GM18951 (cell line): ENCODE results near the gene HECTD4.
A peak's percentile ranks its signal among the peaks of the same experiment; 100 is the strongest.
"Not testable (repeated sequence)": the region's sequence is repeated elsewhere in the genome, so short reads cannot be mapped to it uniquely, and the experiment has no call there.

Experiments used
- POLR2A ChIP-seq: IDR thresholded peaks from 4 replicates; pipeline ENCODE4 v1.6.1; 2011; ENCODE audit warnings: mild to moderate bottlenecking; ENCODE audit not compliant: insufficient read length, insufficient read depth; ENCODE audit errors: extremely low read depth
- in situ Hi-C: fragments of 300-500 bp; cut with MboI; formaldehyde crosslinking; loops from one replicate; pipeline ENCODE4 v1.12.0; 2022; ENCODE audit warnings: low sequenced_read_pairs, mixed read lengths, inconsistent platforms; ENCODE audit not compliant: unreplicated experiment

The HECTD4 gene

DNA sequence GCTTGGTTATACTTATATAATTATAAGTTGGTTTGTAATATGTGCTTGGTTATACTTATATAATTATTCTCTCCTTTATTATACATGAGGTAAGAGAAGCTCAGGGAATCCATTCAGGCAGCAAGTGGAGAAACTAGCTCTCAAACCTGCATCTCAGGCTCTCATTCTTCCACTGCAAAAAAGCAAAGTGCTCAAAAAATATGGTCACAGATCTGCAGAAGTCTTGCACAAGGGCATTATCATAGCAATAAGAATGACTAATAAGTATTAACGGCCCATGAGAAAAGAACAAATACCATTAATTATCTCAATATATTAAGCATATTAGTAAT lies 257.3 kb downstream of the HECTD4 start:
- in situ Hi-C loops, result no loop called here
- TF ChIP-seq POLR2A, result no peak

DNA sequence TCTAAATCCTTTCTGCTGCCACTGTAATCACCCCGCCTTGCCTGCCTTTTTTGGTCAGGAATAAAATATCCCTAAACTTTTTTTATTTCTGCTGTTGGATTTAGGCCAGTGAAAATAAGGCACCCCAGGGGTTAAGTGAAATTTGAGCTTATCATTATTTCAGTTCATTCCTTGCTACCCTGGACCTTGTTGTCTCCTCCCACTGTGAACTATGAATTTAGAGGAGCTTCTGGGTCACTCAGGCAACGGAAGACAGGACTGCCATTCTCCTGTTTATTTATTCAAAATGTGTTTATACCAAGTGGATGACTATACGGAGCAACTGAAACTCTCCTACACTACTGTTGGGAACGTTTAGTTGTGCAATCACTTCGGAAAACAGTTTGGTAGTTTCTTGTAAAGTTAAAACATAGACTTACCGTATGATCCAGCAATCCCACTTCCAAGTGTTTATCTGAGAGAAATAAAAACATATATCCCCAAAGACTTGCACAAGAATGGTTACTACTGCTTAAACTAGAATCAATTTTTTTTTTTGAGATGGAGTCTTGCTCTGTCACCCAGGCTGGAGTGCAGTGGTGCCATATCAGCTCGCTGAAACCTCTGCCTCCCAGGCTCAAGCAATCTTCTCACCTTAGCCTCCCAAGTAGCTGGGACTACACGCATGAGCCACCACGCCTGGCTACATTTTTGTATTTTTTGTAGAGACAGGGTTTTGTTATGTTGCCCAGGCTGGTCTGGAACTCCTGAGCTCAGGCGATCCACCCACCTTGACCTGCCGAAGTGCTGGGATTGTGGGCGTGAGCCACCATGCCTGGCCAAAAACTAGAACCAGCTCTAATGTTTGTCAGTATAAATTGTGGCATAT lies 259.2 kb downstream of the HECTD4 start:
- no peak for TF ChIP-seq POLR2A
- in situ Hi-C loops, result no loop called here

DNA sequence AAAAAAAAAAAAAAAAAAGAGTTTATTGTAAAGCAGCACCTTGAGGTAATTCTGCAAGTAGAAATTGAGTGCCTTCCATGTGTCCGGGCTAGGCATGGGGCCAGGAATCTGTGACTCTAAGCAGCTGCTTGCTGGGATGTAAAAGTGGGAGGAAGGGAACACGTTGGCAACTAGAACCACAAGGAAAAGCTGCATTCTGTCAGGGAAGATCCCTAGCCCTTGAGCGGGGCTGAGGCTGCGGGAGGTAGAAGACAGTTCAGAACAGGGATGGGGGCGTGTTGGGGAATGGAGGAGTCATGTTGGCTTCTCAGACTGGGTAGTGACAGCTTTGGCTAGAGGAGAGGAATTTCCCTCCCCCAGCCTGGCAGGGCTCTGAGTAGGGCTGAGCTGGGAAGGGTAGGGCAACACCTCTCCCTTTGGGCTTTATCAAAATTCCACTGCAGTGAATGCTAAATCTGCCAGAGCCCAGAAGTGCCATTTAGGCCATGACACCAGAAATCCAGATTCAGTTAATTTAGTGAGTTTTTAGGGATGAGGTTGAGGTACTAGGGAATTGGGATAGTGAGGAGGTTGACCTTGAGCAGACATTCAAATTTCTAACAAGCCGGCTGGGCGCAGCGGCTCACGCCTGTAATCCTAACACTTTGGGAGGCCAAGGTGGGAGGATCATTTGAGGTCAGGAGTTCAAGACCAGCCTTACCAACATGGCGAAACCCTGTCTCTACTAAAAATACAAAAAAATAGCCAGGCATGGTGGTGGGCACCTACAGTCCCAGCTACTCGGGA lies 260.3 kb downstream of the HECTD4 start:
- TF ChIP-seq POLR2A, result no peak
- in situ Hi-C loops, result no loop called here

DNA sequence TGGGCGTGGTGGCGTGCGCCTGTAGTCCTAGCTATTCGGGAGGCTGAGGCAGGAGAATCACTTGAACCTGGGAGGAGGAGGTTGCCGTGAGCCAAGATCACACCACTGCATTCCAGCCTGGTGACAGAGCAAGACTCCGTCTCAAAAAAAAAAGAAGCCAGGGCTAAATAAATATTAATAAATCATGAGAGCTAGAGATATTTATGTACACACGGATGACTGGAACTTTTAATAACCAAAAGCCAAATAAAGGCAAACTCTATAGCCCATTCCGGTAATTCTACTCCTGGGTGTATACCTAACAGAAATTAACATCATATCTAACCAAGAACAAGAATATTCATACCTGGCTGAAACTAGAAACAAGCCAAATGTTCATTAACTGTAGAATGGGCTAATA lies 264.5 kb downstream of the HECTD4 start:
- in situ Hi-C loops, result no loop called here
- no peak for TF ChIP-seq POLR2A

DNA sequence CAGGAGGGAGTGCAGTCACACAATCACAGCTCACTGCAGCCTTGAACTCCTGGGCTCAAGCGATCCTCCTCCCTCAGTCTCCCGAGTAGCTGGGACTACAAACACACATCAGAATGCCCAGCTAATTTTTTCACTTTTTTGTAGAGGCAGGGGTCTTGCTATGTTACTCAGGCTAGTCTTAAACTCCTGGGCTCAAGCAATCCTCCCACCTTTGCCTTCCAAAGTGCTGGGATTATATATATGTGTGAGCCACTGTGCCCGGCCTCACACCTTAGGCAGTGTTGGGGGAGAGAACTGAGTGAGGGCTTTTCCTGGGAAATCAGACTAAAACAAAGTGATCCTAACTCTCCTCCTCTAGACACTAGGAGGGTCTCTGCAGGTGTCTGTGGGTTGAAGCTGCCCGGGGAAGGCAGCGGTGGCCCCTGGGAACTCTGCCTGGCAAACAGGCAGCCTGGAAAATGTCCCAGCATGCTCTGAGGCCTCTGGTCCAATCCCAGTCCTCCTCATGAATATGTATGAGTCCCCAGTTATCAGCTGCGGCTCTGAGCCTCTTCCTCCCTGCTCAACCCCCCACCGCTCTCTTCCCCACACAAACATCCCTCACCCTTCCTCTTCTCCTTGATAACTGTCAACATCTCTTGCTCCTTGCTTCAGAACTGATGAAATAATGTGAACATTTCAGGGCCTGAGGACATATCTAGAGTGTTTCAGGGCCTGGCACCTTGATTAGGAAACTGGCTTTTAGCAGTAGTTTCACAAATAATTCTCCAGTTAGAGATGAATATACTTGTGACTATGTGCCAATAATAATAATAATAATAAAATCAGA lies 265.8 kb downstream of the HECTD4 start:
- TF ChIP-seq POLR2A, result peak; percentile 48
- in situ Hi-C loops, result no loop called here

DNA sequence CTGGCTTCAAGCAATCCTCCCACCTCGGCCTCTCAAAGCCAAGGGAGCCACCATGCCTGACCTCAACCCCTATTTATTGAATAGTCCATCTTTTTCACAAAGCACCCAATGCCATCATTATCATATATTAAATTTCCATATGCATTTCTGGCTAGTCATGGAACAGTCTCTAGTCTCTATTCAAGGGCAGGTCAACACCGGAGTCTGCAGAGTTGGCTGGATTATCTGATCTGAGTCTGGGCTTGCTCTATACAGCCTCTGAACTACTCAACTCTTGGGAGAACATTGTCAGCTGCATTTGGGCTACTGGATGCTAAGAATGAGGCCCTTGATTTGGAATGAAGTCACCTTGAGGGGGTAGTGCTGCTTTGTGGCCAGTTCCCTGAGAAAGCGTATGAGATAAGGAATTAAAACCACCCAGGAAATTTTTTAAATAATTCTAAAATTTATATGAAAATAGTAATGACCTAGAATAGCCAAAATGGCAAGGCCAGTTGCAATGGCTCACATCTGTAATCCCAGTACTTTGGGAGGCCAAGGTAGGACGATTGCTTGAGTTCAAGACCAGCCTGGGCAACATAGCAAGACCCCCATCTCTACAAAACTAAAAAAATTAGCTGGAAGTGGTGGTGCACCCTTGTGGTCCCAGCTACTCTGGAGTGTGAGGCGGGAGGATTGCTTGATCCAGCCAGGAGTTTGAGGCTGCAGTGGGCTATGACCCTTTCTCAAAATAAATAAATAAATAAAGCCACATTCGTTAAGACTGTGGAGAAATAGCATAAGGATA lies 266.8 kb downstream of the HECTD4 start:
- in situ Hi-C loops, result no loop called here
- TF ChIP-seq POLR2A, result no peak

DNA sequence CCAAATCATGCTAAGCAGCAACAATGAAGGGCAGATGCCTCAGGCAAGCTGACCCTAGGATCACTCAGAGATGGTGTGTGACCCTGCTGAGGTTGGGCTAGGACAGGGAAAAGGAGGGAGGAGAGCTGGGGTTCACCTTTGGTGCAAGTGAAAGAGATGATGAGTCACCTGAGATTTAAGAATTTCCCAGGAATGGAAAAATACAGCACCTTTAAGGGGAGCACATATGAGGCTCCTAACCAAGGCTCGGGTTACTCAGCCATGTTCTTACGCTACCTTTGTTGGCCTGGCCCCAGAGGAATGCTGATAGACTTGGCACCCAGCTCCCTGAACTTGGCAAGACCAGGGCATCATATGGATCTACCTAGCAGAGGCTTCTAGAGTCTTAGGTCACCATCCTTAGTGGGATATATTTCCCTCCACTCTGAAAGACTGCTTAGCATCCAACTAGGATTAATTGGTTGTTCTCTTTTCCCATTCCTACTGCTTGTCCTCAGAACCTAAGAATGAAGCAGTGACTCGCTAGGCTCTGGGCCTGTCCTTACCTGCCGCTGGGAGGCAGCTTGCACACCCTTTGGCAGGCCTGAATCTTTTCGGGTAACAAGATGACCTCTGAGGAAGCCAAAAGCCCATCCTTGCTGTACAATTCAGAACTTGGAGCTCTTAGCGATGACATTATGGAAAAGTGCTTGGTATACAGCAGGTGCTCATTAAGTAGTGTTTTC lies 269.7 kb downstream of the HECTD4 start:
- no peak for TF ChIP-seq POLR2A
- in situ Hi-C loops, result no loop called here

DNA sequence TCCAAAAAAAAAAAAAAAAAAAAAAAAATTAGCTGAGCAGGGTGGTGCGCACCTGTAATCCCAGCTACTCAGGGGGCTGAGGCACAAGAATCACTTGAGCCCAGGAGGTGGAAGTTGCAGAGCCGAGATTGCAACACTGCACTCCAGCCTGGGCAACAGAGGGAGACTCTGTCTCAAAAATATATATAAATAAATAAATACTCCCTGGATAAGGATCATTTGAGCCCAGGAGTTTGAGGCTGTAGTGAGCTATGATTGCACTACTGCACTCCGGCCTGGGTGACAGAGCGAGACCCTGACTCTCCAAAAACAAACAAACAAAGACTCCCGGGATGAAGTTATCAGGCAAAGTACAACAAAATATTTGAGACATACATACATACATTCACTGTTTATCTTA lies 270.3 kb downstream of the HECTD4 start:
- in situ Hi-C loops, result no loop called here
- TF ChIP-seq POLR2A, result no peak

DNA sequence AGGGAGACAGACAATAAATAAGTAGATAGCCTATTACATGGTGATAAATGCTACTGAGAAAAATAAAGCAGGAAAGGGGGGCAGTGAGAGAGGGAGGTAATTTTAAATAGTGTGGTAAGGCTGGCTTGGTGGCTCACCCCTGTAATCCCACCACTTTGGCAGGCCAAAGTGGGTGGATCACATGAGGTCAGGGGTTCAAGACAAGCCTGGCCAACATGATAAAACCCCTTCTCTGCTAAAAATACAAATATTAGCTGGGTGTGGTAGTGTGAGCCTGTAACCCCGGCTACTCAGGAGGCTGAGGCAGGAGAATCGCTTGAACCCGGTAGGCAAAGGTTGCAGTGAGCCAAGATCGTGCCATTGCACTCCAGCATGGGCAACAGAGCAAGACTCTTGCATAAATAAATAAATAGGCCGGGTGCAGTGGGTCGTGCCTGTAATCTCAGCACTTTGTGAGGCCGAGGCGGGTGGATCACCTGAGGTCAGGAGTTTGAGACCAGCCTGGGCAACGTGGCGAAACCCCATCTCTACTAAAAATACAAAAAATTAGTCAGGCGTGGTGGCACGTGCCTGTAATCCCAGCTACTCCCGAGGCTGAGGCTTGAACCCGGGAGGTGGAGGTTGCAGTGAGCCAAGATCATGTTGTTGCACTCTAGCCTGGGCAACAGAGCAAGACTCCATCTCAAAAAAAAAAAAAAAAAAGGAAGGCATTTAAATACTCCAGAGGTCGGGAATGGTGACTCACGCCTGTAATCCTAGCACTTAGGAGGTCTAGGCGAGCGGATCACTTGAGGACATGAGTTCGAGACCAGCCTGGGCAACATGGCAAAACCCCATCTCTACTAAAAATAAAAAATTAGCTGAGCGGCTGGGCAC lies 271.2 kb downstream of the HECTD4 start:
- in situ Hi-C loops, result not testable (repeated sequence)
